Right atrium auricular region (tissue), 2 donors: ENCODE results near the gene KRT5. TPM values are rescaled to one million over a fixed set of nuclear protein-coding genes. Genes with fewer than 3 reads are reported as not detected.

Source experiments
- DNase-seq: peaks from one replicate; pipeline ENCODE4 v3.0.0-alpha.2; 2019; ENCODE audit warnings: low spot score
- H3K27ac ChIP-seq, 2 donors: fragments of 200-600 bp; sonication (generic); 1 replicate in 1 of 2; 2 replicates in 1 of 2; pipeline ENCODE4 v1.5.1; 2016 to 2019
- H3K27me3 ChIP-seq, 2 donors: fragments of 200-600 bp; sonication (generic); one replicate each; pipeline versions ENCODE4 v1.5.1 to v1.6.0; 2017 to 2019
- H3K36me3 ChIP-seq: fragments of 200-600 bp; sonication (generic); one replicate; pipeline ENCODE4 v1.5.1; 2016
- H3K4me1 ChIP-seq, 2 donors: fragments of 200-600 bp; sonication (generic); one replicate each; pipeline versions ENCODE4 v1.5.1 to v1.6.0; 2017 to 2019
- H3K4me3 ChIP-seq, 2 donors: fragments of 200-600 bp; sonication (generic); 1 replicate in 1 of 2; 2 replicates in 1 of 2; pipeline ENCODE4 v1.5.1; 2017 to 2019; ENCODE audit warnings: mild to moderate bottlenecking in 1 of 2, moderate library complexity in 1 of 2
- H3K9me3 ChIP-seq, 2 donors: fragments of 200-600 bp; sonication (generic); one replicate each; pipeline ENCODE4 v1.5.1; 2019
- total RNA-seq, 2 donors: library from RNA; depleted of rRNA; stranded (reverse); fragments of >200 nt; gene quantifications; one replicate each; pipeline ENCODE4 v1.1.0, GENCODE V29; 2016
- TF ChIP-seq, protein P1 (sequence below), 2 donors: fragments of 200-600 bp; sonication (generic); IDR thresholded peaks; one replicate each; pipeline ENCODE4 v1.5.1; 2019; ENCODE audit warnings: antibody characterized with exemption in 2 of 2

The KRT5 gene
- total RNA-seq, 2 donors from 2014 or later: 1.4 to 12.1 TPM

DNA sequence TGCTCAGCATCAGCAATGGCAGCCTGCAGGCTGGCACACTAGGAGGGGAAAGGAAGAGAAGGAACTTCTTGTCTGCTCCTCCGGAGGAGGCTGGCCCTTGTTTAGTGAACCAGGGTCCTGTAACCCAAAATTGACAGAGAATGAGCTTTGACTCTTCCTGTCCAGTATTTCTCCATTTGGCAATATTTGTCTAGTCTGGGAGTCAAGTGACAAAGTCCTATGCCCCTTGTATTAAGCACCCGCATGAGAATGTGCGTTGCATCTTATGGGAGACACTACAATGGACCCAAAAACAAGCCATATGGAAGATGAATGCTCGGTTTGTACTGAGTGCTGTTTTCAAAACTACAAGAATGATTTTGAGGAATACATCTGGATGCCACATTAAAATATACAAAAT lies 50.3 kb downstream of the KRT5 start:
- Histone ChIP-seq H3K4me1 (no peaks in the 10 kb centered on the region), H3K27me3 (no peaks in the 10 kb centered on the region), H3K36me3 (no peaks in the 10 kb centered on the region), H3K9me3 (no peaks in the 10 kb centered on the region), H3K27ac (no peak overlapping the region), H3K4me3 (no peak overlapping the region)
- TF ChIP-seq, protein P1, sequence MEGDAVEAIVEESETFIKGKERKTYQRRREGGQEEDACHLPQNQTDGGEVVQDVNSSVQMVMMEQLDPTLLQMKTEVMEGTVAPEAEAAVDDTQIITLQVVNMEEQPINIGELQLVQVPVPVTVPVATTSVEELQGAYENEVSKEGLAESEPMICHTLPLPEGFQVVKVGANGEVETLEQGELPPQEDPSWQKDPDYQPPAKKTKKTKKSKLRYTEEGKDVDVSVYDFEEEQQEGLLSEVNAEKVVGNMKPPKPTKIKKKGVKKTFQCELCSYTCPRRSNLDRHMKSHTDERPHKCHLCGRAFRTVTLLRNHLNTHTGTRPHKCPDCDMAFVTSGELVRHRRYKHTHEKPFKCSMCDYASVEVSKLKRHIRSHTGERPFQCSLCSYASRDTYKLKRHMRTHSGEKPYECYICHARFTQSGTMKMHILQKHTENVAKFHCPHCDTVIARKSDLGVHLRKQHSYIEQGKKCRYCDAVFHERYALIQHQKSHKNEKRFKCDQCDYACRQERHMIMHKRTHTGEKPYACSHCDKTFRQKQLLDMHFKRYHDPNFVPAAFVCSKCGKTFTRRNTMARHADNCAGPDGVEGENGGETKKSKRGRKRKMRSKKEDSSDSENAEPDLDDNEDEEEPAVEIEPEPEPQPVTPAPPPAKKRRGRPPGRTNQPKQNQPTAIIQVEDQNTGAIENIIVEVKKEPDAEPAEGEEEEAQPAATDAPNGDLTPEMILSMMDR (IDR thresholded peaks at IDR 0.05): no peak
- no peak for DNase-seq

GRCh38 chr12:52464897-52465296 lies 55.3 kb downstream of the KRT5 start:
- Histone ChIP-seq H3K4me3 (no peak overlapping the region), H3K27ac (no peak overlapping the region), H3K9me3 (no peaks in the 10 kb centered on the region), H3K4me1 (no peaks in the 10 kb centered on the region), H3K27me3 (no peaks in the 10 kb centered on the region), H3K36me3 (no peaks in the 10 kb centered on the region)
- DNase-seq: no peak
- TF ChIP-seq, protein P1 (IDR thresholded peaks at IDR 0.05): no peak

Other genes with a start within 250 kb of the KRT5 start
- not detected for gene KRT86, start 245.7 kb downstream of the KRT5 start, total RNA-seq
- not detected for gene KRT81, start 228.9 kb downstream of the KRT5 start, total RNA-seq
- gene KRT83, start 199.0 kb downstream of the KRT5 start, total RNA-seq: not detected
- gene KRT85, start 152.9 kb downstream of the KRT5 start, total RNA-seq: not detected
- under 1 TPM in 1 of 2 donors, not detected in 1; 0.28 TPM for gene KRT84, start 134.7 kb downstream of the KRT5 start, total RNA-seq
- not detected for gene KRT82, start 114.1 kb downstream of the KRT5 start, total RNA-seq
- not detected for gene KRT75, start 86.0 kb downstream of the KRT5 start, total RNA-seq
- gene KRT6B, start 68.2 kb downstream of the KRT5 start, total RNA-seq: not detected
- not detected for gene KRT6C, start 46.6 kb downstream of the KRT5 start, total RNA-seq
- 1 to 10 TPM in 1 of 2 donors, under 1 TPM in 1; 0.48 to 7.4 TPM for gene KRT6A, start 27.1 kb downstream of the KRT5 start, total RNA-seq
- gene KRT71, start 32.8 kb upstream of the KRT5 start, total RNA-seq: not detected
- 1 to 10 TPM in 1 of 2 donors, not detected in 1; 2.9 TPM for gene KRT74, start 53.4 kb upstream of the KRT5 start, total RNA-seq
- not detected for gene KRT72, start 81.1 kb upstream of the KRT5 start, total RNA-seq
- not detected for gene KRT73, start 98.2 kb upstream of the KRT5 start, total RNA-seq
- not detected for gene KRT2, start 131.8 kb upstream of the KRT5 start, total RNA-seq
- gene KRT1, start 160.0 kb upstream of the KRT5 start, total RNA-seq: not detected
- gene KRT77, start 183.1 kb upstream of the KRT5 start, total RNA-seq: not detected